ENCODE measurements around the gene TPGS1.

The TPGS1 gene

DNA sequence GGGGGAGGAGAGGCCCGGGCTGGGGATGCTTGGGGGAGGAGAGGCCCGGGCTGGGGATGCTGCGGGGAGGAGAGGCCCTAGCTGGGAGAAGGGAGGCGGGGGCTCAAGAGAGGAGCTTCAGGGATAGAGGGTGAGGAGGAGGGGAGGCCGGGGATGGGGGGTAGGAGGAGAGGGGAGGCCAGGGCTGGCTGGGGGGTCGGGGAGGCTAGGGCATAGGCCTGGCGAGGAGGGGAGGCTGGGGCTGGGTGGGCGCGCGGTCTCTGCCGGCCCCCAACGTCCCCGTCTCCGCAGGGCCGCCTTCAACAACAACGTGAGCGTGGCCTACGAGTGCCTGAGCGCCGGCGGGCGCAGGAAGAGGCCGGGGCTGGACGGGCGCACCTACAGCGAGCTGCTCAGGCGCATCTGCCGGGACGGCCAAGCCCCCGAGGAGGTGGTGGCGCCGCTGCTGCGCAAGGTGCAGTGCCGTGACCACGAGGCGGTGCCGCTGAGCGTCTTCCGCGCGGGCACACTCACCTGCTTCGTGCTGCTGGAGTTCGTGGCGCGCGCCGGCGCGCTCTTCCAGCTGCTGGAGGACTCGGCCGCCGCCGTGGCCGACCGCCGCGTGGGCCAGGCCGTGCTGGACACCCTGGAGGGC lies 11.4 kb downstream of the TPGS1 start:
- no peak for TF ChIP-seq EZH2phosphoT487 (IDR thresholded peaks at IDR 0.05; ENCODE audit: borderline replicate concordance, low read length)
- TF ChIP-seq, protein P1, sequence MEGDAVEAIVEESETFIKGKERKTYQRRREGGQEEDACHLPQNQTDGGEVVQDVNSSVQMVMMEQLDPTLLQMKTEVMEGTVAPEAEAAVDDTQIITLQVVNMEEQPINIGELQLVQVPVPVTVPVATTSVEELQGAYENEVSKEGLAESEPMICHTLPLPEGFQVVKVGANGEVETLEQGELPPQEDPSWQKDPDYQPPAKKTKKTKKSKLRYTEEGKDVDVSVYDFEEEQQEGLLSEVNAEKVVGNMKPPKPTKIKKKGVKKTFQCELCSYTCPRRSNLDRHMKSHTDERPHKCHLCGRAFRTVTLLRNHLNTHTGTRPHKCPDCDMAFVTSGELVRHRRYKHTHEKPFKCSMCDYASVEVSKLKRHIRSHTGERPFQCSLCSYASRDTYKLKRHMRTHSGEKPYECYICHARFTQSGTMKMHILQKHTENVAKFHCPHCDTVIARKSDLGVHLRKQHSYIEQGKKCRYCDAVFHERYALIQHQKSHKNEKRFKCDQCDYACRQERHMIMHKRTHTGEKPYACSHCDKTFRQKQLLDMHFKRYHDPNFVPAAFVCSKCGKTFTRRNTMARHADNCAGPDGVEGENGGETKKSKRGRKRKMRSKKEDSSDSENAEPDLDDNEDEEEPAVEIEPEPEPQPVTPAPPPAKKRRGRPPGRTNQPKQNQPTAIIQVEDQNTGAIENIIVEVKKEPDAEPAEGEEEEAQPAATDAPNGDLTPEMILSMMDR (IDR thresholded peaks at IDR 0.05; ENCODE audit: low read depth, low read length, poor library complexity, severe bottlenecking) = no peak
- no peaks in the 10 kb centered on the region for H3K4me1 ChIP-seq (ENCODE audit: control insufficient read depth, low read length)
- H3K27ac ChIP-seq (ENCODE audit: low read depth, low read length) = no peak overlapping the region
- H4K20me1 ChIP-seq (ENCODE audit: control insufficient read depth, insufficient read depth, low read depth, low read length) = no peaks in the 10 kb centered on the region
- H3K9me3 ChIP-seq (ENCODE audit: control insufficient read depth, insufficient read depth, low read length) = no peaks in the 10 kb centered on the region
- H3K79me2 ChIP-seq (ENCODE audit: control insufficient read depth, low read length) = no peaks in the 10 kb centered on the region
- H3F3A ChIP-seq (ENCODE audit: control insufficient read depth, insufficient read depth) = no peaks in the 10 kb centered on the region
- H3K27me3 ChIP-seq (ENCODE audit: control insufficient read depth, low read length) = no peaks in the 10 kb centered on the region
- H3K36me3 ChIP-seq (ENCODE audit: control insufficient read depth, low read length) = peaks cover 4% of the 10 kb centered on the region; the same call in 1 of the 2 replicates
- H3K4me2 ChIP-seq (ENCODE audit: low read length) = no peak overlapping the region
- no peaks in the 10 kb centered on the region for H3K9me2 ChIP-seq (replicated peaks; ENCODE audit: control insufficient read depth, low read length)
- no peak overlapping the region for H3K4me3 ChIP-seq (ENCODE audit: low read length)

DNA sequence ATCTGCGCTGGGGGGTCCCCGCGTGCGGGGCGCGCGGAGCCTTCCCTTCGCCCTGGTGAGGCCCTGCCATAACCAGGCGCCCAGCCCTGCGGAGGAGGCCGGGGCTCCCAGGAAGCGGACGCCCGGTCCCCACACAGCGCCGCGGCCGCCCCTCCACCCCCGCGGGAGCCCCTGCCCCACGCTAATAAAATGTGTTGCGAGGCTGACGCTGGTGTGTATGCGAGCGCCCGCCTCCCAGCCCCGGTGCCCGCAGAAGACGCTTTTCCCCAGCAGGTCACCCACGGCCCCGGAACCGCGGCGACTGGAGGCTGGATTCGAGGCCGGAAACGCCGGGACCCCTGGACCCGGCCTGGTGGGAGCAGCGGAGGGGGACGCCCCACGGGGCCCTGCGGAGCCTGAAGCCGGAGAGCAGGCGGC lies 12.2 kb downstream of the TPGS1 start:
- H3K27me3 ChIP-seq (ENCODE audit: control insufficient read depth, low read length) = no peaks in the 10 kb centered on the region
- no peak overlapping the region for H3K27ac ChIP-seq (ENCODE audit: low read depth, low read length)
- no peaks in the 10 kb centered on the region for H3K4me1 ChIP-seq (ENCODE audit: control insufficient read depth, low read length)
- TF ChIP-seq, protein P1 (IDR thresholded peaks at IDR 0.05; ENCODE audit: low read depth, low read length, poor library complexity, severe bottlenecking) = no peak
- TF ChIP-seq EZH2phosphoT487 (IDR thresholded peaks at IDR 0.05; ENCODE audit: borderline replicate concordance, low read length) = no peak
- no peaks in the 10 kb centered on the region for H3F3A ChIP-seq (ENCODE audit: control insufficient read depth, insufficient read depth)
- no peaks in the 10 kb centered on the region for H3K79me2 ChIP-seq (ENCODE audit: control insufficient read depth, low read length)
- no peaks in the 10 kb centered on the region for H3K9me2 ChIP-seq (replicated peaks; ENCODE audit: control insufficient read depth, low read length)
- H3K9me3 ChIP-seq (ENCODE audit: control insufficient read depth, insufficient read depth, low read length) = no peaks in the 10 kb centered on the region
- H4K20me1 ChIP-seq (ENCODE audit: control insufficient read depth, insufficient read depth, low read depth, low read length) = no peaks in the 10 kb centered on the region
- no peaks in the 10 kb centered on the region; the same call in 1 of the 2 replicates for H3K36me3 ChIP-seq (ENCODE audit: control insufficient read depth, low read length)
- no peak overlapping the region for H3K4me2 ChIP-seq (ENCODE audit: low read length)
- no peak overlapping the region for H3K4me3 ChIP-seq (ENCODE audit: low read length)

DNA sequence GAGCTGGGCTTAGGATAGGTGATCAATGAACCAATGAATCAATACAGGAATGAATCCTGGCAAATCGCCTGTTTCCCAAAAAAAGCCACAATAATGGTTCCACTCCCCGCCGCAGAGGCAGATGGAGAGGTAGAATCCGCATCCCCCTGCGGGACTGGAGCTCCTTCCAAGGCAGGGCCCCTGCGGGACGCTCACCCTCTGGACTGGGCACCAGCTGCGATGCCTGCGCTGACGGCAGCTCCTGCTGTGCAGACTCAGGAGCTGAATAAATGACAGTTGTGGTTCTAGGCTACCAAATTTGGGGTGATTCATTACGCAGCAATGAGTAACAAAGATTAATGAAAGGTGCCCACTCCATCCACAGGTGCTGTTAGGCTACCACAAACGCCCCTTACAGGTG lies 15.4 kb downstream of the TPGS1 start:
- Histone ChIP-seq H3K4me3 (ENCODE audit: low read length) (no peak overlapping the region), H3K4me2 (ENCODE audit: low read length) (no peak overlapping the region), H3K36me3 (ENCODE audit: control insufficient read depth, low read length) (no peaks in the 10 kb centered on the region), H3K9me2 (replicated peaks; ENCODE audit: control insufficient read depth, low read length) (no peaks in the 10 kb centered on the region), H3K9me3 (ENCODE audit: control insufficient read depth, insufficient read depth, low read length) (no peaks in the 10 kb centered on the region), H4K20me1 (ENCODE audit: control insufficient read depth, insufficient read depth, low read depth, low read length) (no peaks in the 10 kb centered on the region), H3K79me2 (ENCODE audit: control insufficient read depth, low read length) (no peaks in the 10 kb centered on the region), H3F3A (ENCODE audit: control insufficient read depth, insufficient read depth) (no peaks in the 10 kb centered on the region), H3K27me3 (ENCODE audit: control insufficient read depth, low read length) (no peaks in the 10 kb centered on the region), H3K27ac (ENCODE audit: low read depth, low read length) (no peak overlapping the region), H3K4me1 (ENCODE audit: control insufficient read depth, low read length) (no peaks in the 10 kb centered on the region)
- TF ChIP-seq EZH2phosphoT487 (IDR thresholded peaks at IDR 0.05; ENCODE audit: borderline replicate concordance, low read length) = no peak
- TF ChIP-seq, protein P1 (IDR thresholded peaks at IDR 0.05; ENCODE audit: low read depth, low read length, poor library complexity, severe bottlenecking) = no peak
